ENCODE results near the gene ZNF71.

Gene ZNF71

DNA sequence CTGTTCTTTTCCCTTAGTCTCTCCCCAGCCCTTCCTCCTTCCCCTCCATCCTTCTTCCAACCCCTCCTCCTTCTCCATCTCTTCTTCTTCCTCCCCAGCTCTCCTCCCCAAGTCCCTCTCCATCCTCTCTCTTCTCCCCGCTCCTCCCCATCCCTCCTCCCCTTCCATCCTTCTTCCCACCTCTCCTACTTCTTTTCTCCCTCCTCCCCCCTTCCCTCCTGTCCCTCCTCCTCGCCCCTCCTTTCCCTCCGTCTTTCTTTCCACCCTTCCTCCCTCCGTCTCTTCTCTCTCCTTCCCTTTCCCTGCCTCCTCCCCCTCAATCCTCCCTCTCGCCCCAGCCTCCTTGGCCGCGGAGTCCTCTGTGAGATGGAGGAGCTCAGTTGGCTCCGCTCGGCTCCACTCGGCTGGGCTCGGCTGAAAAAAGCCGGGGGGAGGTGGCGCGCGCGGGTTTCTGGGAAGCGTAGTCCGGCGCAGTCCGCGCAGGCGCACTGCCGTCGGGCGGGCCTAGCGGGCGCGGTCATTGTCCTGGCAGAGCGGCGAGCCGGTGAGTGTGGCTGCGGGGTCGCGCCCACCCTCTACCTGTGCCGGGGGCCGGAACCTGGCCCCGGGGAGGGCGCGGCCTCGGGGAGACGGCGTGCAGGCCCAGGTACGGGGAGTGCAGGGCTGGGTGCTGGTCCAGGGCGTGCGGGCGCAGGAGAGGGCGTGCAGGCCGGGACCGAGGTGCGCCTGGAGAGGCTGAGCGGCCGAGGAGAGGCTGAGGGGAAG is at the start of gene ZNF71:
Gene ZNF71, plus strand, starts transcription at position 520 of the 765 bp plus-strand sequence. CDS start 6,257 bp downstream, outside the sequence.
- peak; percentile 81 for DNase-seq (ENCODE audit: low read depth)
- TF ChIP-seq, protein P1, sequence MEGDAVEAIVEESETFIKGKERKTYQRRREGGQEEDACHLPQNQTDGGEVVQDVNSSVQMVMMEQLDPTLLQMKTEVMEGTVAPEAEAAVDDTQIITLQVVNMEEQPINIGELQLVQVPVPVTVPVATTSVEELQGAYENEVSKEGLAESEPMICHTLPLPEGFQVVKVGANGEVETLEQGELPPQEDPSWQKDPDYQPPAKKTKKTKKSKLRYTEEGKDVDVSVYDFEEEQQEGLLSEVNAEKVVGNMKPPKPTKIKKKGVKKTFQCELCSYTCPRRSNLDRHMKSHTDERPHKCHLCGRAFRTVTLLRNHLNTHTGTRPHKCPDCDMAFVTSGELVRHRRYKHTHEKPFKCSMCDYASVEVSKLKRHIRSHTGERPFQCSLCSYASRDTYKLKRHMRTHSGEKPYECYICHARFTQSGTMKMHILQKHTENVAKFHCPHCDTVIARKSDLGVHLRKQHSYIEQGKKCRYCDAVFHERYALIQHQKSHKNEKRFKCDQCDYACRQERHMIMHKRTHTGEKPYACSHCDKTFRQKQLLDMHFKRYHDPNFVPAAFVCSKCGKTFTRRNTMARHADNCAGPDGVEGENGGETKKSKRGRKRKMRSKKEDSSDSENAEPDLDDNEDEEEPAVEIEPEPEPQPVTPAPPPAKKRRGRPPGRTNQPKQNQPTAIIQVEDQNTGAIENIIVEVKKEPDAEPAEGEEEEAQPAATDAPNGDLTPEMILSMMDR (conservative IDR thresholded peaks at IDR 0.05; ENCODE audit: control insufficient read depth, insufficient read depth, low read depth, low read length): no peak

DNA sequence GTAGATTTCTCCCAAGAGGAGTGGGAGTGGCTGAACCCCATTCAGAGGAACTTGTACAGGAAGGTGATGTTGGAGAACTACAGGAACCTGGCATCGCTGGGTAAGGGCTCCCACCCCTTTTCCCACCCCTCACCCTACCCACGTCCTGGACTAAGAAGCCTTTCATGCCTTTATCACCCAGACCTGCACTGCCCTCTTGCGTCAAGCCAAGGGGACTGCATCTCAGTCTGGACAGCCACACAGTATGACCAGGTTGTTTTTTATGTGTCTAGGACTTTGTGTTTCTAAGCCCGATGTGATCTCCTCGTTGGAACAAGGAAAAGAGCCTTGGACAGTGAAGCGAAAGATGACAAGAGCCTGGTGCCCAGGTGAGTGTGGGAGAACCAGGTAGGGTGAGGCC is 47.6 kb upstream of the ZNF71 start:
- DNase-seq (ENCODE audit: low read depth): no peak
- TF ChIP-seq, protein P1 (conservative IDR thresholded peaks at IDR 0.05; ENCODE audit: control insufficient read depth, insufficient read depth, low read depth, low read length): peak; percentile 23
- no peak overlapping the region for H3K4me3 ChIP-seq (ENCODE audit: control insufficient read depth, low read depth, low read length)

More for the DNA sequence above, at the start of gene ZNF71:
- peak within 1 kb of the TSS; percentile 89 for H3K4me3 ChIP-seq (ENCODE audit: control insufficient read depth, low read depth, low read length)

DNA sequence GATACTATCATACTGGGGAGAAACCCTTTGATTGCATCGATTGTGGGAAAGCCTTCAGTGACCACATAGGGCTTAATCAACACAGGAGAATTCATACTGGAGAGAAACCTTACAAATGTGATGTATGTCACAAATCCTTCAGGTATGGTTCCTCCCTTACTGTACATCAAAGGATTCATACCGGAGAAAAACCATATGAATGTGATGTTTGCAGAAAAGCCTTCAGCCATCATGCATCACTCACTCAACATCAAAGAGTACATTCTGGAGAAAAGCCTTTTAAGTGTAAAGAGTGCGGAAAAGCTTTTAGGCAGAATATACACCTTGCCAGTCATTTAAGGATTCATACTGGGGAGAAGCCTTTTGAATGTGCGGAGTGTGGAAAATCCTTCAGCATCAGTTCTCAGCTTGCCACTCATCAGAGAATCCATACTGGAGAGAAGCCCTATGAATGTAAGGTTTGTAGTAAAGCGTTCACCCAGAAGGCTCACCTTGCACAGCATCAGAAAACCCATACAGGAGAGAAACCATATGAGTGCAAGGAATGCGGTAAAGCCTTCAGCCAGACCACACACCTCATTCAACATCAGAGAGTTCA is 40.7 kb upstream of the ZNF71 start:
- TF ChIP-seq, protein P1 (conservative IDR thresholded peaks at IDR 0.05; ENCODE audit: control insufficient read depth, insufficient read depth, low read depth, low read length): no peak
- H3K4me3 ChIP-seq (ENCODE audit: control insufficient read depth, low read depth, low read length): no peak overlapping the region
- peak; percentile 15 for DNase-seq (ENCODE audit: low read depth)

DNA sequence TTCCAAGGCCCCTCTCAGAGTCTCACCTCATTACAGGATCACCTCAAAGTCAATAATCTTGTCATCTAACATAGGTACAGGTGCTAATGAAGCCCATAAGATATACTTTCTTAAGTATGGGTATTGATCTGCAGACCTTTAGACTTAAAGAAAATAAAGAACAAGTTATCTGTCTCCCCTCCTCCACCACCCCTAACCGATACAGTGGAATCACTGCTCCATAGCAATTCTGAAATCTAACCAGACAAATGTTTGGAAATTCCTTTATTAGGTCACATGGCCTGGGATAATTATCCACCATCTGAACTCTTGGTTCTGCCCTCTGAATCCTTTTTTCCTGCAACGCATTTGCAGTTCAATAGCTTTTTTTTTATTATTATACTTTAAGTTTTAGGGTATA is 32.3 kb upstream of the ZNF71 start:
- TF ChIP-seq, protein P1 (conservative IDR thresholded peaks at IDR 0.05; ENCODE audit: control insufficient read depth, insufficient read depth, low read depth, low read length): no peak
- DNase-seq (ENCODE audit: low read depth): no peak
- H3K4me3 ChIP-seq (ENCODE audit: control insufficient read depth, low read depth, low read length): no peak overlapping the region

DNA sequence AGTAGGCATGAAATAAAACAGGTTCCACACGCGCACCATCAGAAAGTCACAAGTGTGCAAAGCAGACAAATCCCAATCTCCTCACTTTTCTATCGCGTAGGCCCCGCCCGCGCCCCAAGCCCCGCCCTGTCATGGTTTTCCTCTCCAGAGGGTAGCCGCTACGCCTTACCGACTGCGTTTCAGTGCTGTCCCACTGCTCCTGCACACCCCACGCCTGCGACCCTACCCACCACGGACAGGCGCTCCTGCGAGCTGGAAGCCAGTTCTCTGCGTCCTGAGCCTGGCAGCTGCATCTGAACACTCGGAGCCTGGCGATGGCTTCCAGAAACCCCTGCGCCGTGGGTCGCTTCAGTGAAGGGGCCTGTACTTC is 28.2 kb upstream of the ZNF71 start:
- DNase-seq (ENCODE audit: low read depth): peak; percentile 39
- TF ChIP-seq, protein P1 (conservative IDR thresholded peaks at IDR 0.05; ENCODE audit: control insufficient read depth, insufficient read depth, low read depth, low read length): no peak
- peak overlapping the region; percentile 95 for H3K4me3 ChIP-seq (ENCODE audit: control insufficient read depth, low read depth, low read length)

DNA sequence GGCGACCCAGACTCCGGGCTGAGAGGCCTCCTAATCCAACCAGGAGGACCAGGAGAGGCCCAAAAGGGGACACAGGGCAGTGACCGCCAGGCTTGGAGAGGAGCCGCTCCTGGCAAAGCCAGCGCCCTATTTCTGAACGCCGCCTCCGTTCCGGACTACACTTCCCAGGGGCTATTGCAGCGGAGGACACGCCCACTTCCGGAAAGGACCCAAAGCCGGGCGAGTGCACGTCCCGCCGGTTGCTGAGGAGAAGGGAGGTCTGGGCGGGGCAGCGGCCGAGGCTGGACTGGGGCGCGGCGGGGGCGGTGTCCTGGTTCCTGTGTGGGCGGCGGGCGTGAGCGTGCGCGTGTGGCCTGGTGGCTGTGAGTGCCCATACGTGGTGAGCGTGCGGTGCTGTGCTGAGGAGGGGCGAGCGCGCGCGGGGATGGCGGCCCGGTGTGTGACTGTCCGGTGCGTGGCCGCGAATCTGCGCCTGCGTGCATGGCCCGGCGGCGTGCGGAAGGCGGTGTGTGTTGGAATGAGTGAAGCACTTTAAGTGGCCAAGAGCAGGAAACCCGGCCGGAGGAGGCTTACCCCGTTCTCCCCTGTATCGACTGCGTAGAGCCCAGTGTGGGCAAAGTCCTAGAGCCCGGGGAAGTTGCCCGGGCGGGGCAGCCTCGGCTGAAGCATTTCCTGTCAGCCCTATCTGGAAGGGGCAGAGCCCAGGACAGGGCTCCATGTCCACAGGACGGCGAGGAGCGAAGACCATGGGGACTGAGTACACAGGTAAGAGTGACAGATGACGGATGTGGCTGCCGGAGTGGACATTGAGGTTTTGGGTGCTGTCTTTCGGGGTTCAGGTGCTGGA is 27.6 kb upstream of the ZNF71 start, which contains the start of gene ZNF470:
Gene ZNF470, plus strand, starts transcription at position 195 of the 847 bp plus-strand sequence. CDS start 2,844 bp downstream, outside the sequence.
- TF ChIP-seq, protein P1 (conservative IDR thresholded peaks at IDR 0.05; ENCODE audit: control insufficient read depth, insufficient read depth, low read depth, low read length): no peak
- peak within 1 kb of the TSS; percentile 95 for H3K4me3 ChIP-seq (ENCODE audit: control insufficient read depth, low read depth, low read length)
- DNase-seq (ENCODE audit: low read depth): peak; percentile 88

Data from fibroblast of mammary gland (primary cell).